AG04450 (cell line): Measurements from ENCODE around the gene CLN3. TPM values are rescaled to one million over a fixed set of nuclear protein-coding genes. Genes with fewer than 3 reads are reported as not detected.

Source experiments
- CTCF ChIA-PET: fragments of 300-600, 350-600 bp; formaldehyde crosslinking; extraction: SDS; loops from one replicate; lab custom pipeline; 2022; ENCODE audit warnings: antibody characterized with exemption, inconsistent platforms; lab: Charles Lee
- POLR2A ChIA-PET: fragments of 350-600 bp; formaldehyde crosslinking; extraction: SDS; loops from one replicate; lab custom pipeline; 2021; ENCODE audit warnings: antibody characterized with exemption, inconsistent platforms; lab: Yijun Ruan, JAX
- DNase-seq: peaks from one replicate; pipeline ENCODE4 v3.0.0-alpha.2; 2011; ENCODE audit warnings: low read depth, low spot score
- H3K27ac ChIP-seq: one replicate; pipeline ENCODE4 v1.5.1; 2012; ENCODE audit warnings: low read depth, low read length, control low read depth
- H3K27me3 ChIP-seq: one replicate; pipeline ENCODE4 v1.6.0; 2012; ENCODE audit warnings: low read length; ENCODE audit not compliant: control insufficient read depth, insufficient read depth
- H3K4me3 ChIP-seq: 2 replicates; pipeline ENCODE4 v1.5.1; 2011; ENCODE audit warnings: mild to moderate bottlenecking, low read depth, low read length, control low read depth
- H3K9me3 ChIP-seq: 2 replicates; pipeline ENCODE4 v1.5.1; 2012; ENCODE audit warnings: low read length; ENCODE audit not compliant: control insufficient read depth, insufficient read depth
- polyA plus RNA-seq: library from polyadenylated mRNA; depleted of rRNA; stranded (reverse); fragments of >200 nt; gene quantifications from 2 replicates; pipeline ENCODE4 v1.2.3, GENCODE V29; 2011
- TF ChIP-seq, protein P1 (sequence below): IDR thresholded peaks from 2 replicates; pipeline ENCODE4 v1.5.1; 2011; ENCODE audit warnings: low read depth, low read length, control low read depth, inconsistent platforms

The CLN3 gene
- polyA plus RNA-seq, 1 experiment, result 18.7 TPM

DNA sequence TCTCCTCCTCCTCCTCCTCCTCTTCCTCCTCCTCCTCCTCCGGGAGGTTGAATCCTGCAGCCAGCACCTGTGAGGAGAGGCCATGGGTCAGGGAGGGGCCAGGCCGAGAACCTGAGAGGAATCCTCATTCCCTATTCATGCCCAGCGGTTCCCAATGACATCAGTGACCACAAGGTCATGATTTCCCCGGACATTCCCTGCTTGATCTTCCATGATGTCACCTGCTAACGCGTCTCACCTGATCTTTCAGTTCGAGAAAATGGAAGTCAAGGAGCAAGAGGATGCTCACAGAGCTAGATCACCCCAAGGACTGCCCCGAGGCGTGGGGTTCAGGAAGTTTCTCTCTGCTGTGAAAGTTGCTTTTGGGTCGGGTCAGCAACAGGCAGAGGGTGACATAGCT, 8.0 kb upstream of the CLN3 start:
- H3K4me3 ChIP-seq, result no peak overlapping the region
- CTCF ChIA-PET, result no interaction called here
- TF ChIP-seq, protein P1, sequence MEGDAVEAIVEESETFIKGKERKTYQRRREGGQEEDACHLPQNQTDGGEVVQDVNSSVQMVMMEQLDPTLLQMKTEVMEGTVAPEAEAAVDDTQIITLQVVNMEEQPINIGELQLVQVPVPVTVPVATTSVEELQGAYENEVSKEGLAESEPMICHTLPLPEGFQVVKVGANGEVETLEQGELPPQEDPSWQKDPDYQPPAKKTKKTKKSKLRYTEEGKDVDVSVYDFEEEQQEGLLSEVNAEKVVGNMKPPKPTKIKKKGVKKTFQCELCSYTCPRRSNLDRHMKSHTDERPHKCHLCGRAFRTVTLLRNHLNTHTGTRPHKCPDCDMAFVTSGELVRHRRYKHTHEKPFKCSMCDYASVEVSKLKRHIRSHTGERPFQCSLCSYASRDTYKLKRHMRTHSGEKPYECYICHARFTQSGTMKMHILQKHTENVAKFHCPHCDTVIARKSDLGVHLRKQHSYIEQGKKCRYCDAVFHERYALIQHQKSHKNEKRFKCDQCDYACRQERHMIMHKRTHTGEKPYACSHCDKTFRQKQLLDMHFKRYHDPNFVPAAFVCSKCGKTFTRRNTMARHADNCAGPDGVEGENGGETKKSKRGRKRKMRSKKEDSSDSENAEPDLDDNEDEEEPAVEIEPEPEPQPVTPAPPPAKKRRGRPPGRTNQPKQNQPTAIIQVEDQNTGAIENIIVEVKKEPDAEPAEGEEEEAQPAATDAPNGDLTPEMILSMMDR, result no peak
- no peaks in the 10 kb centered on the region; the same call in 1 of the 2 replicates for H3K9me3 ChIP-seq
- no peak overlapping the region for H3K27ac ChIP-seq
- DNase-seq, result no peak
- POLR2A ChIA-PET, result no interaction called here
- H3K27me3 ChIP-seq, result peaks cover 23% of the 10 kb centered on the region

DNA sequence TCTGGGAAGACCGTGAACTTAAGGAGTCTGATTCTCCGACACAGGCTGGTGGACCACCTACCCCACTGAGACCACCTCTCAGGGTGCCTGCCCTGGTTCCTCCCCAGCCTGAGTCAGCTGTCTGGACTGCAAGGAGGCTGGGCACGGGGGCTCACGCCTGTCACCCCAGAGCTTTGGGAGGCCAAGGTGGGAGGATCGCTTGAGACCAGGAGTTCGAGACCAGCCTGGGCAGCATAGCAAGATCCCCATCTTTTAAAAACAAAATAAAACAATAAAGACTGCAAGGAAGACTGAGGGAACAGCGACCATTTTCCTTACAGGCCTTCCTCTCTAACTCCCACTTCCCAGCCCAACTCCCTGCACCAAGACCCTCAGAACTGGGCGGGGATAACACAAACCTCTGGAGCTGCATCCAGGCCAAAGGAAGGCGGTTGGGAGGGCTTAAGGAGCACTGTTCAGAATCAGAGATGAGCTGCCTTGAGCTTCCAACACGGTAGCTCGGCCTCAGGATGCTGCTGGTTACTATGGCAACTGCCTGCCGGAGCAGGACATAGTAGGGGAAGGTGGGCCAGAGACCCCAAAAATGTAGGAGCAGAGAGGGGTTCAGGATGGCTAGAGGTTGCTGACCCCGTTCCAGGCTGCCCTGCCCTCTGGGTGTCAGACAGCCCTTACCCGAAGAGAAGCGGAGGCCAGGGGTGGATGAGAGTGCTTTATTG, 7.0 kb upstream of the CLN3 start:
- no peak for DNase-seq
- Histone ChIP-seq H3K27ac (no peak overlapping the region), H3K9me3 (no peaks in the 10 kb centered on the region; the same call in 1 of the 2 replicates), H3K4me3 (no peak overlapping the region), H3K27me3 (peaks cover 22% of the 10 kb centered on the region)
- TF ChIP-seq, protein P1, result no peak
- ChIA-PET CTCF (no interaction called here), POLR2A (no interaction called here)

DNA sequence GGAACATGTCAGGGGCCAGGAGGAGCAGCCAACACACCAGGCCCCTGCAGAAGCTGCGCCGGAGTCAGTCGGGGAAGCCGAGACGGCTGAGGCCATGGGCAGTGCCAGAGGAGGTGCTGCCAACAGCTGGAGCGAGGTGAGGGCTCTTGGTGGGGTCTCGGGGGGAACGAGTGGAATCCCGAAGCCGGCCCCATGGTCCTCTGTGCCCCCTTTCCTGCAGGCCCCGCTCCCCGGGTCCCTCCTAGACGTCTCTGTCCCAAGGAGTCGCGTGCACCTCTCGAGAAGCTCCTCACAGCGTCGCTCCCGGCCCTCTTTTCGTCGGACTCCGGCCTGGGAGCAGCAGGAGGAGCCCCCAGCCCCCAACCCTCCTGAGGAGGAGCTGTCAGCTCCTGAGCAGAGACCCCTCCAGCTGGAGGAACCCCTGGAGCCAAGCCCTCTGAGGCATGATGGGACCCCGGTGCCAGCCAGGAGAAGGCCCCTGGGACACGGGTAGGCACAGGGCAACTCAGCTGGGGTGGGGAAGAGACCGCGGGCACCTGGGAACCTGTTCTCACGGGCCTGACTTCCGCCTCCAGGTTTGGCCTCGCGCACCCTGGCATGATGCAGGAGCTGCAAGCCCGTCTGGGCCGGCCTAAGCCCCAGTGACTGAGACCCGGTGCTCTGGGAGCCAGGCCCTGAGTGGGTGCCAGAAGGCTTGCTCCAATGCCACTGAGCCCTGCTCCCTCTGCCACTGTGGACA, 6.2 kb upstream of the CLN3 start:
- DNase-seq, result no peak
- ChIA-PET CTCF (no interaction called here), POLR2A (no interaction called here)
- Histone ChIP-seq H3K27me3 (peaks cover 14% of the 10 kb centered on the region), H3K9me3 (no peaks in the 10 kb centered on the region), H3K27ac (no peak overlapping the region), H3K4me3 (no peak overlapping the region)
- TF ChIP-seq, protein P1, result no peak

DNA sequence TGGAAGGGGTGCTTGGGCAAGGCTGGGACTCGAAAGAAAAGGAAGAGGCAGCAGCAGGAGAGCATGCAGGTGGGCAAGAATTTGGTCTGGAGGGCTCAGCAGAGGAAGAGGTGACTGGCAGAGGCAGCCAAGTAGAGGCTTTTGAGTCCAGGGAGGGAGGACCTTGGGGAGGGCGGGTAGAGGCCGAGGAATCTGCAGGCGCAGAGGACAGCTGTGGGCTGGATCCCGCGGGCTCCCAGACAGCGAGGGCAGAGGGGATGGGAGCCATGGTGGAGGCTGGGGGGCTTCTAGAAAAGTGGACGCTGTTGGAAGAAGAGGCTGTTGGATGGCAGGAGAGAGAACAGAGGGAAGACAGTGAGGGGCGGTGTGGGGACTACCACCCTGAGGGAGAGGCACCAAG, 5.5 kb upstream of the CLN3 start:
- CTCF ChIA-PET, result no interaction called here
- Histone ChIP-seq H3K27ac (no peak overlapping the region), H3K4me3 (no peak overlapping the region), H3K27me3 (peaks cover 14% of the 10 kb centered on the region), H3K9me3 (no peaks in the 10 kb centered on the region)
- TF ChIP-seq, protein P1, result no peak
- DNase-seq, result no peak
- POLR2A ChIA-PET, result no interaction called here

DNA sequence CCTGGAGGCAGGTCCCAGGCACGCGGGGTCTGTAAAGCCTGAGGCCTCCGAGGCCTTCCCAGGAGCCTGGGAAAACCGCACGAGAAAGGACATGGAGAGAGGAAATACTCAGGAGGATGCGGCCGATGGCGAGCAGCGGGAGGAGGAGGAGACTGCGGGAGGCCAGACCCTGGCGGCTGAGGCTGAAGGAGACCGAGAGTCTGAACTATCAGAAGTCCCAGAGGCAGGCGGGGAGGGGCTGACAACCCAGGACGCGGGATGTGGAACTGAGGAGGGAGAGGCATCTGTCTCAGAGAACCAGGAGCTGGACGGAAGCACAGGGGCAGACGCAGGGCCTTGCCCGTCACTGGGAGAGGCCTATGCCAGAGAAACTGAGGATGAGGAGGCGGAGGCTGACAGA, 5.0 kb upstream of the CLN3 start:
- TF ChIP-seq, protein P1, result no peak
- H3K4me3 ChIP-seq, result no peak overlapping the region
- H3K27me3 ChIP-seq, result peaks cover 14% of the 10 kb centered on the region
- no peak overlapping the region for H3K27ac ChIP-seq
- ChIA-PET CTCF (interaction anchor here (0.5 kb wide), 1 partner anchor 217 kb away, joined by 3 read pairs; no protein-coding TSS in a partner anchor), POLR2A (no interaction called here)
- no peak for DNase-seq
- H3K9me3 ChIP-seq, result no peaks in the 10 kb centered on the region
